Keratinocyte (primary cell): Measurements from ENCODE around the gene NDUFAF3. TPM values are rescaled to one million over a fixed set of nuclear protein-coding genes. Genes with fewer than 3 reads are reported as not detected.
A peak's percentile ranks its signal among the peaks of the same experiment; 100 is the strongest.

Experiments
- DNase-seq: peaks from one replicate; pipeline ENCODE4 v3.0.0-alpha.2; 2011; ENCODE audit warnings: low read depth, missing footprints, low spot score
- FAIRE-seq: peaks from 2 replicates; lab custom pipeline; 2011; peaks lifted over from hg19 to GRCh38; lab: Jason Lieb, UNC
- H2AFZ ChIP-seq: 2 replicates; pipeline ENCODE4 v1.6.0; 2012; ENCODE audit warnings: low read length, control low read depth, inconsistent platforms; ENCODE audit not compliant: control insufficient read depth
- H3K27ac ChIP-seq: 2 replicates; pipeline ENCODE4 v1.5.1; 2011; ENCODE audit warnings: low read length; ENCODE audit not compliant: control insufficient read depth, insufficient read depth
- H3K27me3 ChIP-seq: 3 replicates; pipeline ENCODE4 v1.6.0; 2011; ENCODE audit warnings: low read length; ENCODE audit not compliant: control insufficient read depth, insufficient read depth; ENCODE audit errors: extremely low read depth
- H3K36me3 ChIP-seq, 2 experiments: 2 replicates in 1 of 2; 3 replicates in 1 of 2; pipeline ENCODE4 v1.5.1; 2011; ENCODE audit warnings: low read length in 2 of 2, mild to moderate bottlenecking in 1 of 2; ENCODE audit not compliant: control insufficient read depth in 2 of 2, insufficient read depth in 2 of 2; ENCODE audit errors: extremely low read depth in 1 of 2
- H3K4me1 ChIP-seq: 3 replicates; pipeline ENCODE4 v1.5.1; 2011; ENCODE audit warnings: low read length; ENCODE audit not compliant: control insufficient read depth, insufficient read depth; ENCODE audit errors: extremely low read depth
- H3K4me2 ChIP-seq: 3 replicates; pipeline ENCODE4 v1.6.0; 2011; ENCODE audit warnings: low read depth, low read length; ENCODE audit not compliant: control insufficient read depth, insufficient read depth; ENCODE audit errors: extremely low read depth
- H3K4me3 ChIP-seq, 3 experiments: fragments of 200-600 bp in 1 of 3; sonication (generic) in 1 of 3; 2 replicates in 2 of 3; 3 replicates in 1 of 3; pipeline ENCODE4 v1.5.1; 2011 to 2016; ENCODE audit warnings: low read length in 3 of 3, mild to moderate bottlenecking in 3 of 3, control low read depth in 2 of 3, inconsistent platforms in 1 of 3, low read depth in 1 of 3, mixed read lengths in 1 of 3, mixed run types in 1 of 3, moderate library complexity in 1 of 3; ENCODE audit not compliant: control insufficient read depth in 2 of 3, insufficient read depth in 2 of 3; ENCODE audit errors: extremely low read depth in 1 of 3
- H3K79me2 ChIP-seq: 2 replicates; pipeline ENCODE4 v1.6.0; 2012; ENCODE audit warnings: low read length; ENCODE audit not compliant: control insufficient read depth, insufficient read depth
- H3K9ac ChIP-seq: 3 replicates; pipeline ENCODE4 v1.6.0; 2011; ENCODE audit warnings: low read length; ENCODE audit not compliant: control insufficient read depth, insufficient read depth; ENCODE audit errors: extremely low read depth
- H3K9me1 ChIP-seq: 3 replicates; pipeline ENCODE4 v1.6.0; 2011; ENCODE audit warnings: low read length; ENCODE audit not compliant: control insufficient read depth, insufficient read depth; ENCODE audit errors: extremely low read depth
- H3K9me3 ChIP-seq: 2 replicates; pipeline ENCODE4 v1.5.1; 2012; ENCODE audit warnings: low read depth, low read length; ENCODE audit not compliant: control insufficient read depth
- H4K20me1 ChIP-seq: 3 replicates; pipeline ENCODE4 v1.6.0; 2011; ENCODE audit warnings: low read length; ENCODE audit not compliant: control insufficient read depth, insufficient read depth; ENCODE audit errors: extremely low read depth
- EZH2 ChIP-seq: IDR thresholded peaks from one replicate; pipeline ENCODE4 v1.6.1; 2012; ENCODE audit warnings: inconsistent platforms, mild to moderate bottlenecking, low read length, moderate library complexity
- dilution Hi-C: fragments of 300-500 bp; cut with MboI; formaldehyde crosslinking; loops from one replicate; pipeline ENCODE4 v1.7.0; 2020; ENCODE audit warnings: low sequenced_read_pairs; ENCODE audit not compliant: extremely low pct_ligation_motif_present
- polyA plus RNA-seq, 5 experiments: library from polyadenylated mRNA; depleted of rRNA in 3 of 5; stranded (reverse) in 3 of 5; stranded (forward) in 1 of 5; unstranded in 1 of 5; fragments of >200 nt; gene quantifications; 1 replicate in 1 of 5; 2 replicates in 3 of 5; 3 replicates in 1 of 5; pipeline versions ENCODE4 v1.2.1 to v1.2.3, GENCODE V29; 2011 to 2012; ENCODE audit warnings: missing spikeins in 2 of 5, low read depth in 1 of 5, low replicate concordance in 1 of 5
- TF ChIP-seq, protein P1 (sequence below), 3 experiments: IDR thresholded peaks in 1 of 3; conservative IDR thresholded peaks in 1 of 3; optimal IDR thresholded peaks in 1 of 3; 2 replicates in 2 of 3; 3 replicates in 1 of 3; pipeline versions ENCODE3 to v1.5.1; 2011; ENCODE audit warnings: low read length in 3 of 3, mild to moderate bottlenecking in 3 of 3, moderate library complexity in 2 of 3, control low read depth in 1 of 3, inconsistent platforms in 1 of 3; ENCODE audit not compliant: insufficient read depth in 2 of 3; ENCODE audit errors: extremely low read depth in 1 of 3

NDUFAF3 gene
- polyA plus RNA-seq, 1 donor (not counting 4 experiments of a cell fraction or from before 2014, with no cell fraction given) = 38.3 TPM

DNA sequence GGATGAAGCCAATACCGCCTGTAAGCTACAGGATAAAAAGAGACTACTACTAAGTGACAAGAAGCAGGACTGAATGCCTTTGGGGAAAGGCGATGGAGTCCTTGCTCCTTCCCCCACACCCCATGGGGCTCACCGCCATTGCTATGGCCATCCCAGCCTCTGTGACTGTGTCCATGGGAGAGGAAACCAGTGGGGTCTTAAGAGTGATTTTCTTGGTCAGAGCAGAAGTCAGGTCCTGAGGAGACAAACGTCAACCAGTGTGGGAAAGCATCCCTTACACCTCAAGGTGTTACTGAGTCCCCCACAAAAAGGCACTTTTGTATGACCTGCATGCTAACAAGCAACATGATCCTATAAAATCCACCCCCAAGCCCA lies 6.4 kb downstream of the NDUFAF3 start:
- Histone ChIP-seq H3K36me3 (peaks cover 45 to 66% of the 10 kb centered on the region in 2 experiments), H2AFZ (no peak overlapping the region), H3K27ac (peak overlapping the region; percentile 81), H3K4me3 (peak overlapping the region; percentile 57 to 94 (median 83)), H3K4me1 (peaks cover 22% of the 10 kb centered on the region), H3K9me1 (peaks cover 3% of the 10 kb centered on the region), H3K9me3 (no peaks in the 10 kb centered on the region), H3K79me2 (peaks cover 52% of the 10 kb centered on the region), H3K9ac (peak overlapping the region; percentile 93), H4K20me1 (peaks cover 4% of the 10 kb centered on the region), H3K4me2 (peak overlapping the region; percentile 85), H3K27me3 (no peaks in the 10 kb centered on the region)
- dilution Hi-C loops = no loop called here
- FAIRE-seq (no peak), DNase-seq (no peak)
- TF ChIP-seq, protein P1, sequence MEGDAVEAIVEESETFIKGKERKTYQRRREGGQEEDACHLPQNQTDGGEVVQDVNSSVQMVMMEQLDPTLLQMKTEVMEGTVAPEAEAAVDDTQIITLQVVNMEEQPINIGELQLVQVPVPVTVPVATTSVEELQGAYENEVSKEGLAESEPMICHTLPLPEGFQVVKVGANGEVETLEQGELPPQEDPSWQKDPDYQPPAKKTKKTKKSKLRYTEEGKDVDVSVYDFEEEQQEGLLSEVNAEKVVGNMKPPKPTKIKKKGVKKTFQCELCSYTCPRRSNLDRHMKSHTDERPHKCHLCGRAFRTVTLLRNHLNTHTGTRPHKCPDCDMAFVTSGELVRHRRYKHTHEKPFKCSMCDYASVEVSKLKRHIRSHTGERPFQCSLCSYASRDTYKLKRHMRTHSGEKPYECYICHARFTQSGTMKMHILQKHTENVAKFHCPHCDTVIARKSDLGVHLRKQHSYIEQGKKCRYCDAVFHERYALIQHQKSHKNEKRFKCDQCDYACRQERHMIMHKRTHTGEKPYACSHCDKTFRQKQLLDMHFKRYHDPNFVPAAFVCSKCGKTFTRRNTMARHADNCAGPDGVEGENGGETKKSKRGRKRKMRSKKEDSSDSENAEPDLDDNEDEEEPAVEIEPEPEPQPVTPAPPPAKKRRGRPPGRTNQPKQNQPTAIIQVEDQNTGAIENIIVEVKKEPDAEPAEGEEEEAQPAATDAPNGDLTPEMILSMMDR (optimal IDR thresholded peaks at IDR 0.05 in 1 of 3, IDR thresholded peaks at IDR 0.05 in 1 of 3, conservative IDR thresholded peaks at IDR 0.05 in 1 of 3; ENCODE audit: extremely low read depth in 1 of 3, insufficient read depth in 2 of 3, low read length in 3 of 3) = no peak
- TF ChIP-seq EZH2 = no peak

DNA sequence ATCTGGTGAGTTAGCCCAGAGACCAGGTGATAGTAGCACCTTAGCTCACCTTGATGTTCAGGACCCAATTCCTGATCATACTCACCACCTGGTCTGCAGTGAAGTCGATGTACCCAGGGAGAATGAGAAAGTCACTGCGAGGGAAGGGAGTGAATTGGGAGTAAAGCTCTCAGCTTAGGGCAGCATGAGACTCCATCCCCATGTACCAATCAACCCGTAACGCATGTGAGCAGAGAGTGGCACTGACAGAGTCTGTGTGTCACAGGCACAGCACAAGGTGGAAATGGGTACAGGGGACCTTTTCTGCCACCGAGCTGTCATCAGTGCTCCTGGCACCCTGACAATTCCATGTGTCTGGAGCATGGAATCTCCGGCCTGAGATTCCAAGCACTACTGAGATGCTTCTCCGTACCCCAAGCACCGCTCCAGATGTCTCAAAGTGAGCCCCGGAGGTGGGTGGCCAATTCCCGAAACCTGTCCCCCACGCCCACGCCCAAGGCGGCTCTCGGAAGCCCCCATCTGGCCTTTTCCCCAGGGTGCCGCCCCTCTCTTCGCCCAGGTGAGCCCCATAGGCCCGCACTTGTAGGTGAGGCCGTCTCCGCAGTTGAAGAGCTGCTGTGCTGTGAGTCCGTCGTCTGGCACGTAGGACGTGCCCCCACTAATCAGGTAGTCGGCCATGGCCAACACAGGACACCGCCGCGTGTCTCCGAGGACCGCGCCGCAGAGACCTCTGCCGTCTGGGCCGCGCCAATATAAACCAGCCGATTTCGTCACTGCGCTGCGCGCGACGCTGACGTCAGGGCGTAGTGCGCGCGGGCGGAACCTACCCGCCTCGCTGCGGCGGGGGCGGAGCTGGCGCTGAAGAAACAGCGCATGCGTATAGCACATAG lies 7.0 kb downstream of the NDUFAF3 start, which contains the start of gene IMPDH2:
Gene IMPDH2, minus strand, starts transcription at position 726 of the 890 bp plus-strand sequence. Its CDS starts 48 bp downstream, at position 678.
- Histone ChIP-seq H3K4me3 (peak within 1 kb of the TSS; percentile 57 to 94 (median 83)), H3K36me3 (peaks cover 45 to 66% of the 10 kb centered on the region in 2 experiments), H3K4me2 (peak within 1 kb of the TSS; percentile 85), H3K27me3 (no peaks in the 10 kb centered on the region), H3K27ac (peak within 1 kb of the TSS; percentile 81), H3K4me1 (peaks cover 21% of the 10 kb centered on the region), H3K9me1 (peaks cover 3% of the 10 kb centered on the region), H3K79me2 (peaks cover 48% of the 10 kb centered on the region), H4K20me1 (peaks cover 4% of the 10 kb centered on the region), H3K9ac (peak within 1 kb of the TSS; percentile 93), H3K9me3 (no peaks in the 10 kb centered on the region), H2AFZ (peak within 1 kb of the TSS; percentile 45)
- DNase-seq = no peak
- peak; percentile 36 for FAIRE-seq
- dilution Hi-C loops = no loop called here
- TF ChIP-seq, protein P1 (optimal IDR thresholded peaks at IDR 0.05 in 1 of 3, IDR thresholded peaks at IDR 0.05 in 1 of 3, conservative IDR thresholded peaks at IDR 0.05 in 1 of 3; ENCODE audit: extremely low read depth in 1 of 3, insufficient read depth in 2 of 3, low read length in 3 of 3) = peak in 1 of 3 experiments; percentile 10
- no peak for TF ChIP-seq EZH2
